NCI-H1694 (cell line): ENCODE measurements around the gene GPSM1.
"Not testable (repeated sequence)": the region's sequence is repeated elsewhere in the genome, so short reads cannot be mapped to it uniquely, and the experiment has no call there.

ENCODE experiments used
- DNase-seq: peaks from one replicate; lab custom pipeline; 2025; lab: John Stamatoyannopoulos, UW

The GPSM1 gene

DNA sequence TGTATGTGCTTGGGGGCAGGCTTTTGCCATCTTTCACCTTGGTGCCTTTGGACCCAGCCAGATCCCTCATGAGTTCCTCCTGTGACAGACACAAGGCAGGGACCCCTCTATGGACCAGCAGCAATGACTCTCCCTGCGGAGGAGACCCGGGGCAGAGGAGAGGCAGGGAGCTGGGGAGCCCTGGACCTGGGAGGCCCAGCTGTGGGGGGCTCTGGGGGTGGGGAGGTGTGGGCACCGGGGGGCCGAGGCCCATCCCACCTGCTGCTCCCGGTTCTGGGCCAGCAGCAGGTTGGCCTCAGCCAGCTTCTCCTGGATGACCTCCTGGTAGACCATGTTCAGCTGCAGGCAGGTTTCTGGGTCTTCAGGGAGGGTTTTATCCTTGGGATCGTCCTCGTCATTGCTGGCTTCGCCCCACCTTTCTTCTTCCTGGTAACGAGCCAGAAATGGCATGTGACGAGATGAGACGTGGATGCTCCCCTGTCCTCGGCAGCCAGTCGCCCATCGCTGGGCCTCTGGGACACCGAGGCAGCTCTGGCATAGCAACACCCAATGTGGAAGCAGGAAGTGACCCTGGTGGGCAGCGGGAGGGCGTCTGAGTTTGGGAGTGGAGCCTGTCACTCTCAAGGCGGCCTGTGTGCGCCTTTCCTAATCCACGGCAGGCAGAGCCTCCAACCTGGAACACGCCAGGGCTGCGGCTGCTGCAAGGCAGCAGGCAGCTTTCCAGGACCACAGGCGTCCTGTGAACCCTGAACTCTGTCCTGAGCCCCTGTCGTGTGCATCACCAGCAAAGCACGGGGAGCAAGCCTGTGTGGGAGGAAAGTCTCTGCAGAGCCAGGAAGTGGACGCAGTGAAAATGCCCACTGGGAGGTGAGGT, 68.2 kb downstream of the GPSM1 start:
- no peak for DNase-seq

DNA sequence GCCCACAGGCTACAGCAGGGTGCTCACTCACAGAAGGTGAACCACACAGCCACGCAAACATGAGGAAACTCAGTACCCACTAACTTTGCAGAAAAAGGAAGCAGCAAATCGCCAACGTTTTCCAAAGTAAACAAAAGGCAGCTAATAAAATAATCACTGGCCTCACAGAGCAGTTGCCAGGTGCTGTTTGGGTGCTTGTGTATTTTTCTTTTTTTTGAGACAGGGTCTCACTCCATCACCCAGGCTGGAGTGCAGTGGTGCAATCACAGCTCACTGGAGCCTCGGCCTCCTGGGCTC, 68.8 kb downstream of the GPSM1 start:
- DNase-seq = no peak

DNA sequence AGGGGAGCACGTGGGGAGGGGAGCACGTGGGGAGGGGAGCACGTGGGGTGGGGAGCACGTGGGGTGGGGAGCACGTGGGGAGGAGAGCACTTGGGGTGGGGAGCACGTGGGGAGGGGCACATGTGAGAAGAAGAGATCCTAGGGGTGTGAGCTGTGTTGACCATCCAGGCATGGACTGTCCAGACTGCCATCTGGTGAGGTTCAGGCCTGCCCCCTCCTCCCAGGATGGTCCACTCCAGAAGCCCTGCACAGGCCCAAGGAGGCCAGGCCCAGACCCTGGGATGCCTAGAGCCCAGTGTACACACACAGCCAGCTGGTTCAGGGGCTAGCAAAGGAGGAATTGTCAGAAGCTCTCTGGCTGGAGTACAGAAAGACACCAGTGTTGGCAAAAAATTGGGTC, 70.3 kb downstream of the GPSM1 start:
- no peak for DNase-seq

DNA sequence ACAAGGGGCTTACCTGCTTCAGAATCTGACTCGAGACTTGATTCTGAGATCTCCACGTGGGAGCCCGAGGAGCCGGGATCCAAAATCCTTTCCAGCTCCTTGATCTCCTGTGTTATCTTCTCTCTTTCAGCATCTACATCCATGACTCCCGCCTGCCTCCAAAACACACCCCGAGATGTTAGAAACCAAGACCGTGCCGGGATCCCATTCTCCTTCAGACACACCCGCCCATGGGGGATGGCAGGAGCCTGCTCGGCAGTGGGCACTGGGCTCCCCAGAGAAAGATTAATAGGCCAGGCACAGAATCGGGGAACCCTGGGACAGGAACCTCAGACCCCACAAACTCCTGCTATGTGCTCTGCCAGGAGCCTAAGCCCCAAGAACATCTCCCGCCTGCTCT, 70.9 kb downstream of the GPSM1 start:
- DNase-seq = no peak

DNA sequence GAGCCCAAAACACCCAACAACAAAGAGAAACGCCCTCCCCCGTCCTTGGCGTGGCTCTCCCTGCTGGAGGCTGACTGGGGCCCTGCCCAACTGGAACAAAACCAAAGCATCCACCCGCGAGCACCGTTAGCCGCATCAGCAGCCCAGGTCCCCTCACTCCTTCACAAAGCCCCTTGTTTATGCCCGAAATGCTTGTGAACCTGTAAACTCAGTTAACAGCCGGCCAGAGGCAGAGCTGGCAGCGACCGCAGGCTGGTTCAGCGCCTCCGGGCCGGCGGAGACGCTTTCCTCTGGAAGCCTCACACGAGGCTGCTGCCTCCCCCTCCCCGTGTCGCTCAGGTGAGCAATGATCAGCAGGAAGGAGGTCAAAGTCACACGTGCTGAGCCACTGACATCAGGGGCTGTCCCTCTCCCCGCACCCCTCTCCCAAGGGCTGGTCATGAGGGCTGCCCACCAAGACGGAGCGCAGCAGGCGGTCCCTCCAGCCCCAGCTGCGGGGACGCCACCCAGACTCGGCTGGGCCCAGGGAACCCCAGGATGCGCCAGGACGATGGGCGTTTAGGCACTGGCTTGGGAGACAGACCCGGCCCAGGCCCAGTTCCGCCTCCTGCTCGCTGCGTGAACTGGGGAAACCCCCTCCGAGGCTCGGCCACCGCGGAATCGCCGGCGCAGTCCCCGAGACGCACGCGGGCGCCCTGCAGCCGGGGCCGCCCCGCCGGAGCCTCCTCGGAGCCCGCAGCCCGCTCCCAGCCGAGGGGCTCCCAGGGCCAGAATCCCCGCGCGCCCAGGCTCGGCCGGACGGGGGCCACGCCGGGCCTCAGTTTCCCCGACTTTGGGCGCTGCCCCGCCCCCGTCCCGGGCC, 72.1 kb downstream of the GPSM1 start:
- no peak for DNase-seq

DNA sequence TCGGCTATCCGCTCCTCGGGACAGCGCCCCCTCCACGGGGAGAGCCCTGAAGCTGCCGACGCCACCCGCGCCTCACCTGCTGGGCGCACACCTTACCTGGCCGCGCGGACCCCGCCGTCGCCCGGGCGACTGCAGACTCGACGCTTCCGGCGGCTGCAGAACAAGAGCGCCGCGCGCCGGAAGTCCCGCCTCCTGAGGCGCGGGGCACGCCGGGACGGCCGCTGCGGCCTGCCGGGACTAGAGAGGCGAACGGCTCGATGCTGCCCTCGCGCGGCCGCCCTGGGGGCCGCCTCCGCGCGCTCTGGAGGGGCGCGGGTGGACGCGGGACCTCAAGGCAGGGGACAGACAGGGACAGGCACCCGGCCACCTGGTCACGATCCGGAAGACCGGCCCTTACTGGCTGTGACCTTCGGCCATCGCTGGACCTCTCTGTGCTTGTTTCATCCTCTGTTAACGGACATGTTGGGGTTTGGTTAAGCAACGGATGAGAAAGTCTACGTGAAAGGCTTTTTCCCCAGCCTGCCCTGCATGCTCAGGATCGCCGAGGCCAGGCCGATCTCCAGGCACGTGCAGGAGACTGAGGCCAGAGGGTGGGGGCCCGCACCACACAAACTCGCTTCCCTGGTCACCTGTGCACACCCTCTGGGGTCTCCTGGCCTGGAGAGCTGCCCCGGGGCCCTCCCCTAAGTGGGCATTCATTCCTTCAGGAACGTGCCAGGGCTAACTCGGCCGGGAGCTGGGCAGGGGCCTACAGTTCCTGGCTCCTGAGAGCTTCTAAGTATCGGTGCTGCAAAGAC, 72.9 kb downstream of the GPSM1 start, which contains the start of gene SNAPC4:
Gene SNAPC4, minus strand, starts transcription at position 133 of the 797 bp plus-strand sequence. CDS start 1,742 bp downstream, outside the sequence.
- peak; percentile 52 for DNase-seq

DNA sequence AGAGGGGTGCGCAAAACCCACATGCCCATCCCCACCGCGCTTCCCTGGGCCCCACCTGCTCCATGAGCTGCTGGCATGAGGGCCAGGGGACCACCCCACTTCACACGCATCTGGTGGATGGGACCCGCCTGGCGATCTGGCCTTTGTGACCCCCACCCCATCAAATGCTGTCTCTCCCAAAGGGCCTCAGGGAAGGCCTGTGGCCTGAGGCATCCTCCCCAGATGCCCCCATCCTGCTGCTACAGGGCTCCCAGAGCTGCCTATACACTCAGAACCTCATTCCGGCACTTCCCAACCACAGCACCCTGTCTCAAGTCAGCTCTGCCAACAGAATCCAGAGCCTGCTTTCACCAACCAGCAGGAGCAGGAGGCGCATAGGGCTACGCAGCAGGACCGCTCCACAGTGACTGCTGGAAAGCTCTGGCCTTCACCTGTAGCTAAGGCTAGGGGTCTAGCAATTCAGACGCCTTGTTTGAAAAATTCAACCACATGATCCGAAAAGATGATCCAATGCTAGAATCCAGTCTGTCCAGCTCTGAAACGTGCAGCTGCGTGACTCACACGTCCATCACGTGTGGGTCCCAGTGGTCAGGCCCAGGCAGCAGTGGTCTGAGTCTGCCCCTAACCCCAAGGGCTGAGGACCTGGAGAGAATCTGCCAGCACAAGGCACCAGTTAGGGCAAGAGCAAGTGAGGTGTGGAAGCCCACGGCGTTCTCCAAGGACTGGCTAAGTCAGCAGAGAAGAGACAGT, 74.0 kb downstream of the GPSM1 start:
- DNase-seq = no peak

DNA sequence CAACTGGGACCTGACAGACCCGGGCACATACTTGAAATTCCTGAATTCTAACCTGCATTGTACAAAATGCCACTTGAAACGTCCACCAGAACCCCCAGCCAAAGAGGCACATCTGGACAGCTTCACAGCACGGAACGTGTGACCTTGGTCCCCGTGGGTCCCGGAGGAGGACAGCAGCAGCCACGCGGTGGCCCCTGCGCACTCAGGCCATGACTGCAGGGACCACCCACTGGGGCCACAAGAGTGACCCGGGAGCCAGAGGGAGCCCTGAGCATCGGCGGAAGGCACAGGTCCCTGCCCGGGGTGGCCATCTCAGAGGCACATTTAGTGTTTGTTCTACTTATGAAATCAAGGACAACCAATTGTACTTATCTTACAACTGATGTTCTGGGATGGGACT, 74.7 kb downstream of the GPSM1 start:
- DNase-seq = no peak

DNA sequence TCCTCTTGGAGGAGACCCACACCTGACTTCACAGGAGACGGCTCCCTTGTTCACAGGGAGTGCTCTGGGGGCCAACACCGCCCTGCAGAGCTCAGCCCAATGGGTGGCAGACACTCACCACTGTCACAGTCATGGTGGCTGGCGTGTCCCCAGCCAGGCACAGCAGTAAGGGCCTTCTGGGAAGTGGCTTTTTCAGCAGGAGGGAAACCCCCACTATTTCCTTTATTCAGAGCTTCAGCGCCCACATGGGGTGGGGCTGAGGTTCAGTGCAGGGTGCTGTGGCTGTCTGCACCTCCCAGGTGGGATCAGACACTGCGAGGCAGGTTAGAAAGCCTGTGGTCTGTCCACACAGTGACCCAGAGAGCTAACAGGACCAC, 76.2 kb downstream of the GPSM1 start:
- no peak for DNase-seq

DNA sequence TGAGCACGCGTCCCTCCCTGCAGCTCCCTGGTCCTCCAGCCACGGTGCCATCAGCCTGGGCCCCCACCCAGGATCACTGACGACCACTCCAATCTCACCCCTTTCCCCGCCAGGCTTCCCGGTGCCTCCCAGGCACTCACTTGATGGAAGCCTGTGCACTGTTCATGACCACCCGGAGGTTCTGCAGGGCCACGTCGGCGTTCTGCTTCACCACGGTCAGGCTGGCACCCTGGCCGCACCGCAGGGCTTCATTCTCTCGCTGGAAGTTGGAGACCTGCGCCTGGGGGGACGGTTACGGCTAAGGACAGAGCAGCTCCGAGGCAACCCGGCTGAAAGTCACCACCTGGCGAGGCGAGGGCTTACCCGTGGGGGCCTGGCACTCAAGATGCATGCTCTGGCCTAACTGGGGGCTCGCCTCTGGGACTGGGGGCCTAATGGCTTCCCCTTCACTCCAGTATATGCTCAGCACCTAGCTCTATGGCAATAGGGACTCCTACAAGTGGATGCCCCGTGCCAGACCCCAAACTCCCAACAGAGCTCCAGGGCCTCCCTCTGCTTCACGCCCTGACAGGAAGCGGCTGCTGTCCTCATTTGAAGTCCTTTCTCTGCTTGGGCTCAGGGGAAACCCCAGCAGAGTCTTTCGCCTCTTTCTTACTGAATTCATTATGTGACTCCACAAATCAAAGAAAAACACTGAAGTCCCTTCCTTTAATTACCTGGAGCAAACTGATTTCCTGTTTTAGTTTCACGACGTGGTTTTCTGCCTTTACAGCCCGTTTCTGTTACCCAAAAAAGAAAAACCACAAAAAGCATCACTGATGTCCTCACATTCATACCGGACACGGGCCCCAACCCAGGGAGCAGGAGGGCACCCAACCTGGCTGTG, 76.8 kb downstream of the GPSM1 start:
- no peak for DNase-seq

DNA sequence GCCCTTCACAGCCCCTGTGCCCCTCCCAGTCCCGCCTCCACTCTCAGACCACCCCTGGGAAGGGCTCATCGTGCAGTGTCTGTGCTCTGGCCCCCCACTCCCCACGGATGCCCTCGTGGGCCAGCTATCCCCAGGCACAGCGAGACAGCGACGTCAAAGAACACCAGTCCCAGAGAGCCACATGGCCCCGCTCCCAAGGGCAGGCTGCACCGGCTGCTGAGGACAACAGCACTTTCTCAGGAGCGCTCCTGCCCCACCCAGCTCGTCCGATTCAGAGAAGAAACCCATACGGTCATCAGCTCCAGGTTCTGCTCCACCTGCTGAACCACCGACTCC, 77.4 kb downstream of the GPSM1 start:
- DNase-seq = no peak

DNA sequence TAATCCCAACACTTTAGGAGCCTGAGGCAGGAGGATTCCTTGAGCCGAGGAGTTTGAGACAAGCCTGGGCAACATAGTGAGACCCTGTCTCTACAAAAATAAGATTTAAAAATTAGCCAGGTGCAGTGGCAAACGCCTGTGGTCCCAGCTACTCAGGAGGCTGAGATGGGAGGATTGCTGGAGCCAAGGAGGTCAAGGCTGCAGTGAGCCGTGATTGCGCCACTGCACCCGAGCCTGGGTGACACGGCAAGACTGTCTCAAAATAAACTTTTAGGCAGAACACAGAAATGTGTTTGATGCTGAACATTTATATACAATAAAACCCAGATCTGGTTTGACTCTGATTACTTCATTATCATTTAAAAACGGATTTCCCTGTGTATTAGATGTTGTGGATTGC, 78.1 kb downstream of the GPSM1 start:
- DNase-seq = no peak

DNA sequence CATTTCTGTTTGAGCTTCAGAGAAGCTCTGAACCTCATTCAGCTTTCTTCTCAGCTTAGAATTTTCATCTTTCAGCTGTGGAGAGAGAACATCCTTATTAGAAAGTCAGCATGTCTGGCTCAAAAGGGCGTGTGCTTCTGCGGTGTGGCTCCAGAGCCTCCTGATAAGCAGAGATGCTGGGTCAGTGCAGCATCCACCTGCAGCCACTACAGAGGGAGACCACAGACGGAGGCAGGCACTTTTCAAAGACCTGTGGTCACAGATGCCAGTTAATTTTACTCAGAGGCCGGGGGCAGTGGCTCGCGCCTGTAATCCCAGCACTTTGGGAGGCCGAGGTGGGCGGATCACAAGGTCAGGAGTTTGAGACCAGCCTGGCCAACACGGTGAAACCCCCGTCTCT, 78.6 kb downstream of the GPSM1 start:
- DNase-seq = not testable (repeated sequence)

DNA sequence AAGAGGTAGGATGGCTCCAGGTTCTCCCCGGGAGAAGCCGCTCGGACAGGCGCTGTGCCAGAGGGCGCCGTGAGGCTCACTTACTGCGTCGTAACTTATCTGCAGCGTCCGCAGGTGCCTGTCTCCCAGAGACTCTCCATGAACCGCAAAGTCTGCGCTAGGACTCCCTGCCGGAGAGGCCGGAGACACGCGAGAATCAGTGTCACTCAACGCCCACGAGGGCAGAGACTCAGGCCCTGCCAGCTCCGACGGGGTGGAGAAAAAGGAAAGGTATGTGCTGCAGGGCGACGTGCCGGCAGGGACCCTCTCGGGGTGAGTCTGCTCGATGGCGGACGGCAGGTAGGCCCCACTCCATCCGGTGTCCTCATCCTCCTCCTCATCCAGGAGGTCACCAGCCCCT, 79.7 kb downstream of the GPSM1 start:
- DNase-seq = not testable (repeated sequence)

DNA sequence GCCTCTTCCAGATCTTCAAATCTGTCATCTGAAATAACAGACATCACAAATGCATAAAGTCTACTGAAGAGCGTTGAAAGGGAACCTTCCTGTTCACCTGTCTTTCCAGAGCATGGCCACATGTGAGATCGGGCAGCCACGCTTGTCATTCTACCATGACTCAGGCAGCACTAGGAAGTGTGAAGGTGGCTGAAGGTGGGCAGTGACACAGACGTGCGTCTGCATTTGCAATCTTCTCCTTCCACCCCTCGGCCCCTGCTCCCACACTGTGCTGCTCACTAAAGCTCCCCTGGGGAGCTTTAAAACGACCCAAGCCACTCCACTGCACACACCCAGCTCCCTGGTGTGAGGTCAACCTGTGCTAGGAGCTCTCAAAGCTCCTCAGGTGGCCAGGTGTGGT, 80.6 kb downstream of the GPSM1 start:
- DNase-seq = no peak
